ENCODE data around the gene NINJ1.

NINJ1 gene

GRCh38 chr9:93139365-93140182 is 5.5 kb upstream of the NINJ1 start:
- TF ChIP-seq REST (IDR thresholded peaks at IDR 0.05; ENCODE audit: insufficient read depth in 1 of 2, low read depth in 2 of 2, low read length in 2 of 2) (no peak), FOXP2 (optimal IDR thresholded peaks at IDR 0.05; ENCODE audit: borderline replicate concordance, extremely low read depth, extremely low read length, insufficient read depth) (no peak), SIN3A (IDR thresholded peaks at IDR 0.05; ENCODE audit: borderline replicate concordance, insufficient read depth, low read length) (no peak), POLR2AphosphoS5 (IDR thresholded peaks at IDR 0.05; ENCODE audit: low read depth, low read length) (no peak), TAF1 (IDR thresholded peaks at IDR 0.05; ENCODE audit: borderline replicate concordance, insufficient read depth, low read length) (no peak)

GRCh38 chr9:93138171-93138764 is 4.2 kb upstream of the NINJ1 start:
- TF ChIP-seq REST (IDR thresholded peaks at IDR 0.05; ENCODE audit: insufficient read depth in 1 of 2, low read depth in 2 of 2, low read length in 2 of 2) = no peak
- no peak for TF ChIP-seq TAF1 (IDR thresholded peaks at IDR 0.05; ENCODE audit: borderline replicate concordance, insufficient read depth, low read length)
- no peak for TF ChIP-seq POLR2AphosphoS5 (IDR thresholded peaks at IDR 0.05; ENCODE audit: low read depth, low read length)
- TF ChIP-seq FOXP2 (optimal IDR thresholded peaks at IDR 0.05; ENCODE audit: borderline replicate concordance, extremely low read depth, extremely low read length, insufficient read depth) = no peak
- TF ChIP-seq SIN3A (IDR thresholded peaks at IDR 0.05; ENCODE audit: borderline replicate concordance, insufficient read depth, low read length) = no peak

GRCh38 chr9:93137362-93137761 is 3.3 kb upstream of the NINJ1 start:
- TF ChIP-seq POLR2AphosphoS5 (IDR thresholded peaks at IDR 0.05; ENCODE audit: low read depth, low read length) (no peak), REST (IDR thresholded peaks at IDR 0.05; ENCODE audit: insufficient read depth in 1 of 2, low read depth in 2 of 2, low read length in 2 of 2) (no peak), SIN3A (IDR thresholded peaks at IDR 0.05; ENCODE audit: borderline replicate concordance, insufficient read depth, low read length) (no peak)

GRCh38 chr9:93136011-93136440 is 2.0 kb upstream of the NINJ1 start:
- TF ChIP-seq FOXP2 (optimal IDR thresholded peaks at IDR 0.05; ENCODE audit: borderline replicate concordance, extremely low read depth, extremely low read length, insufficient read depth) = no peak
- TF ChIP-seq POLR2AphosphoS5 (IDR thresholded peaks at IDR 0.05; ENCODE audit: low read depth, low read length) = no peak
- TF ChIP-seq REST (IDR thresholded peaks at IDR 0.05; ENCODE audit: insufficient read depth in 1 of 2, low read depth in 2 of 2, low read length in 2 of 2) = no peak
- no peak for TF ChIP-seq SIN3A (IDR thresholded peaks at IDR 0.05; ENCODE audit: borderline replicate concordance, insufficient read depth, low read length)
- no peak for TF ChIP-seq TAF1 (IDR thresholded peaks at IDR 0.05; ENCODE audit: borderline replicate concordance, insufficient read depth, low read length)
